WI38 (cell line): Measurements from ENCODE around the gene TMEM131.

Source experiments
- H3K4me3 ChIP-seq: 2 replicates; pipeline ENCODE4 v1.5.1; 2011; ENCODE audit warnings: low read depth, mild to moderate bottlenecking, control low read depth, low read length
- CTCF ChIP-seq: IDR thresholded peaks from 2 replicates; pipeline ENCODE4 v1.5.1; 2012; ENCODE audit warnings: low read depth, mild to moderate bottlenecking, control low read depth, low read length

TMEM131 gene

GRCh38 chr2:98037206-98037605 lies 41.5 kb upstream of the TMEM131 start:
- TF ChIP-seq CTCF, result no peak
- H3K4me3 ChIP-seq, result no peak overlapping the region

GRCh38 chr2:98036349-98037000 lies 40.7 kb upstream of the TMEM131 start:
- TF ChIP-seq CTCF, result no peak
- H3K4me3 ChIP-seq, result no peak overlapping the region

GRCh38 chr2:98034745-98035144 lies 39.0 kb upstream of the TMEM131 start:
- no peak for TF ChIP-seq CTCF
- H3K4me3 ChIP-seq, result no peak overlapping the region

- H3K4me3 ChIP-seq, result no peak overlapping the region
- TF ChIP-seq CTCF, result no peak
Measured at GRCh38 chr2:98032086-98032485, 36.3 kb upstream of the TMEM131 start.

GRCh38 chr2:98029718-98030222 lies 34.0 kb upstream of the TMEM131 start:
- no peak for TF ChIP-seq CTCF
- no peak overlapping the region for H3K4me3 ChIP-seq

GRCh38 chr2:98028931-98029717 lies 33.4 kb upstream of the TMEM131 start:
- TF ChIP-seq CTCF, result no peak
- no peak overlapping the region for H3K4me3 ChIP-seq

GRCh38 chr2:98028101-98028561 lies 32.4 kb upstream of the TMEM131 start:
- no peak for TF ChIP-seq CTCF
- H3K4me3 ChIP-seq, result no peak overlapping the region
